Mucosa of gallbladder (tissue), 1 donor: ENCODE results near the gene SLC6A2. TPM values are rescaled to one million over a fixed set of nuclear protein-coding genes. Genes with fewer than 3 reads are reported as not detected.
"Not testable (repeated sequence)": the region's sequence is repeated elsewhere in the genome, so short reads cannot be mapped to it uniquely, and the experiment has no call there.

ENCODE experiments used
- DNase-seq: peaks from one replicate; pipeline ENCODE4 v3.0.0-alpha.2; 2020; ENCODE audit warnings: low spot score
- total RNA-seq: library from RNA; stranded (reverse); gene quantifications from one replicate; pipeline ENCODE4 v1.2.1, GENCODE V29; 2021
- donor health status: DM: no; HTN: no; CAD: no.

The SLC6A2 gene
- total RNA-seq: 0.23 TPM

DNA sequence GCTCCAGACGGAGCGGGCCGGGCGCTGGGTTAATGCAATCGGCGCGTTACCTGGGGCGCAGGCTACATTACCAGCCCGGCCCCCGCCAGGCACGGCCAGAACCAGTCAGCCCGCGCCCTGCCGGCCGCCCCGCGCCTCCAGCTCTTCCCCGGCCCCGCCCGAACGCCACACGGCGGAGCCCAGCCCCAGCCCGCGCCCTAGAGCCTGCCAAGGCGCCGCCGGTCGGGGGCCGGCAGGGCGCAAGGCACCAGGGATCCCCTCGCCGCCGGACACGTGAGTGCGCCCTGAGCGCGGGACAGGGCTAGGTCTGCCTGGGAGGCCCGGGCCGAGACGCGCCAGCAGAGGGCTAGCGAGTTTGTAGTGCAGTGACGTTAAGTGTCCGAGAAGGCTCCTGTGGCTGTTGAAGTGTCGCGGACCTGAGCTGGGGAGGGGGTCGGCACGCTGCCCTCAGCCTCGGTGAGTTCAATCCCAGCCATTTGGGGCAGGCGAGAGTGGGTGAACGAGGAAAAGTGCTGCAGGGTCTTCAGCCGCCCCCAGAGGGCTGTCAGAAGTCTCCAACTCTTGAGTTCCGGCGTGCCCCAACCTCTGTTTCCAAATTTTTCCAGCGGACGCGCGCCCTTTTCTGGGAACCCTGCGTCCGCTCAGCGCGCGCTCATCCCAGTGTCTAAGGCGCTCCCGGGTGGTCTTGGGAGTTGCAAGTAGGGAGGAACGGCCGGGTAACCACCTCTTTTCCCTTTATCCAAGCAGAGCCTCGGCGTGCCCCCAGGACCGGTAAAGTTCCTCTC lies at the start of gene SLC6A2:
SLC6A2 (plus strand) TSS at position 92 of the 785 bp plus-strand sequence. CDS start 707 bp downstream, outside the sequence.
- no peak for DNase-seq

DNA sequence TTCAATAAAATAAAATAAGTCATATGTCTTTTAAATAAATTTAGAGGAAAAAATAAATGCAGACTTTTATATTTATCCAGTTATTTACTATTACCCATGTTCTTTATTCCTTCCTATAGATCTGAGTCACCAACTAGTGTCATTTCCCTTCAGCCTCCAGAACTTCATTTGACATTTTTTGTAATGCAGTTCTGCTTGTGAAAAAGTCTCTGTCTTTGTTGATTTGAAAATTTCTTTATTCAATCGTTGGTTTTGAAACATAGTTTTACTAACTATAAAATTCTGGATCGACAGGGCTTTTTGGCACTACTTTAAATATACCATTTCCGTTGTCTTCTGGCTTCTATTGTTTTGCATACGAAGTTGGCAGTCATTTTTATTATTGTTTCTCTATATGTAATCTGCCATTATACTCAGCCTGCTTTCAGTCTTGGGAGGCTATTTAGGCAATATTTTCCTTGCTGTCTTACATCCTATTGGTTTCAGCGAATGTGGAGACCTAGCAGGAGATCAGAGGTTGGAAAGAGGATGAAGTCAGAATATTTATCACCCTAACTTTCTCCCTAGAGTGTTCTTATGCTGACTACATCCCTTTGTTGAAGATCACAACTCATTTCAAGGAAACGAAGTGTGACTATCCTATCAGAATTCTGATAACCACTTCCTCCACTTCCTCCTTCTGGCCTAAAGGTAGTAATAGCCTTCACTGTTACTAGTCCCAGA lies 42.0 kb upstream of the SLC6A2 start:
- no peak for DNase-seq

DNA sequence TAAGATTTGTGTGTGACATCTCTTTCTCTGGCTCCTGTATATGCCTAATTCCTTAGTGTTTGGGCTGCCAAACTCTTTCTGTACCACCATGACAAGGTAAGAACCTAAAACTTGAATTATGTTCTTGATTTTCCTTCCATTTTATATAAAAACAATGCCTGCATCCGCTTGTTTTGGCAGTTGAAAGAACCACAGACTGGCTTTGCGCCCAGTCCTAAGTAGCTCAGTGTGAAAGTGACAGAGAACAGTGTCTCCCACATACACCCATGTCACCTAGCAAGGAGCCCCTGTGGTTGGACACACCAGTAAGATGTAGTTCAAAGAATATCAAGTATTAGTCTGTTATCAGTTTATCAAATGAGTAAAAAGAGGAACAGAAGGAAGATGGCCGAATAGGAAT lies 40.7 kb upstream of the SLC6A2 start:
- no peak for DNase-seq

DNA sequence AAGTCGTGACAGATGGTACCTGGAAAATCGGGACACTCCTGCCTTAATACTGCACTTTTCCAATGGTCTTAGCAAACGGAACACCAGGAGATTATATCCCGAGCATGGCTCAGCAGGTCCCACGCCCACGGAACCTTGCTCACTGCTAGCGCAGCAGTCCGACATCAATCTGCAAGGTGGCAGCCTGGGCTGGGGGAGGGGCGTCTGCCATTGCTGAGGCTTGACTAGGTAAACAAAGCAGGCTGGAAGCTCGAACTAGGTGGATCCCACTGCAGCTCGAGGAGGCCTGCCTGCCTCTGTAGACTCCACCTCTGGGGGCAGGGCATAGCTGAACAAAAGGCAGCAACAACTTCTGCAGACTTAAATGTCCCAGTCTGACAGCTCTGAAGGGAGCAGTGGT lies 40.1 kb upstream of the SLC6A2 start:
- not testable (repeated sequence) for DNase-seq

DNA sequence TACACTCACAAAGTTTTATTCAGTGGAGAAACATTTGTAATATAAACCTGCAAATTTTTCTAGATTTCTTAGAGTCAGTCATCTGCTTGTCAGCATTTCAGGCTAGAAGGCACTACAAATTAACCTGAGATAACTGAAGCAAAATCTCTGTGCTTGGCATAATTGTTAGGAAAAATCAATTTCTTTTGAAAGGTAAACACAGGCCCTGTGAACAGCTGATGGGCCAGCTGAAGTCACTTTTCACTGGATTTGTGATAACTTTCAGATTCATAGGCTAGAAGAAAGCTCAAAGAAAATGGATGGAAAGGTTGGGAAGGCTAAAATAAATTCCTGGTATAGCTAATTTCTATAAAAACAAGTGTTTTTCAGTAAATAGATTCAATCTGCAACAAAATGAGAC lies 34.0 kb upstream of the SLC6A2 start:
- DNase-seq: no peak

DNA sequence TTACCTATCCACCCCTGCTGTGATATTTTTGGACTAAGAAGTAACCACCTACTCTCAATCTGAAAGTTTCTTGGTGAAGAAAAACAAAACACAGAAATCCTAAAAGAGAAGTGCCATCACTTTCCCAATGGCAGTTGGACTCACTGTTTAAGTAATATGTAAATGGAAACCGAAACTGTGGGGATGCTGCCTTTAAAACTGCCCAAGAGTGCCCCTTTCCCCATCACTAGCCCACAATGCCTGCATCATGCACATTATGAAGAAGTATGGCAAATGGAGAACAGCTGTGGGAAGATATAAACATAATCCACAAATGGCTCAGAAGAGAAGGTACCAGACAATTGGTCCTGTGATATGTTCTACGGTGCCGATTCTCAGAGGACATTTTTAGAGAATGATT lies 33.5 kb upstream of the SLC6A2 start:
- no peak for DNase-seq

DNA sequence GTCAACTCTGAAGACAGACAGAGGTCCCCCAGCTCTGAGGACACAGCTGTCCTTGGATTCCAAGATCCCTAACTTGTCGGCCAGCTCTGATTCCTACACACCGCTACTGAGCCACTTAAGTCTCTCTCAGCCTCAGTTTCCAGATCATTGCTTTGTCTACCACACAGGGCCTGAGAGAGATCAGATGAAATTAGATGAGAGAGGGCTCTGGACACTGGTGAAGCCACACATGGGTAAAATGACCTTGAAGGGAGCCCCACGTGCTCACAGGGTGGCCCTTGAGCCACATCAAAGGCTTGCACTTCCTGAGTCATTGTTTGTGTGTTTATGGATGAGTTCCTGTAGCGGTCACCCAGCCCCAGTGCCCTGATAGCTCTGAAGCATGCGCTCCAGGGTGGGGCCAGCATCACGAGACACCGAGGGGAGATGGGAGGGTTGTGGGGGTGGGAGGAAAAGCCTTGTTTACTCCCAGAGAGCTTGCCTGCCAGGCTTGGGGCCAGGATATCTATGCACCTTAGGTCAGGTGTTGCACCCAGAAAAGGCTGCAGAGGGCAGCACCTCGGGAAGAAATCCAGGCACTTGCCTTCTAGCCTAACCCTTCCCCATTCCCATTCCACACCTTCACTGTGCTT lies 32.7 kb upstream of the SLC6A2 start:
- DNase-seq: no peak

DNA sequence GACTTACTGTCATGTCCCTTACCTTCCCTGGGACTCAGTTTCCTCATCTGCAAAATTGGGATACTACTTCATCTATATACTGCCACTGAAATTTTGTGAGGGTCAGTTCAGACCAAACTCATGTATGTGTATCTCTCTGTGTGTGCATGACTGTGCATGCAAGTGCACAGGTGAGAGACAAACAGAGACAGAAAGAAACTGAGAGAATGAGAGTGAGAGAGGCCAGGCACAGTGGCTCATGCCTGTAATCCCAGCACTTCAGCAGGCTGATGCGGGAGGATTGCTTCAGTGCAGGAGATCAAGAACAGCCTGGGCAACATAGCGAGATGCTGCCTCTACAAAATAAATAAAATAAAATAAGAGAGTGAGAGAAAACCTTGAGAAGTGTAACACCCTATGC lies 32.1 kb upstream of the SLC6A2 start:
- DNase-seq: no peak

DNA sequence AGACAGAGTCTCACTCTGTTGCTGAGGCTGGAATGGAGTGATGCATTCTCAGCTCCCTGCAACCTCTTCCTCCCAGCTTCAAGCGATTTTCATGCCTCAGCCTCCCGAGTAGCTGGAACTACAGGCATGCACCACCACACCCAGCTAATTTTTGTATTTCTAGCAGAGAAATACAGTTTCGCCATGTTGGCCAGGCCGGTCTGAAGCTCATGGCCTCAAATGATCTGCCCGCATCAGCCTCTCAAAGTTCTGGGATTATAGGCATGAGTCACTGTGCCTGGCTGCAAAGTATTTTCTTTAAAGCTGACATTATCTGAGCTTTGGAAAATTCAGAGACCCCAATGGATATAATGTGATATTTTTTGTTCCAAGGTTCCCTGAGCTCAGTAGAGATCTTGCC lies 31.1 kb upstream of the SLC6A2 start:
- DNase-seq: no peak

DNA sequence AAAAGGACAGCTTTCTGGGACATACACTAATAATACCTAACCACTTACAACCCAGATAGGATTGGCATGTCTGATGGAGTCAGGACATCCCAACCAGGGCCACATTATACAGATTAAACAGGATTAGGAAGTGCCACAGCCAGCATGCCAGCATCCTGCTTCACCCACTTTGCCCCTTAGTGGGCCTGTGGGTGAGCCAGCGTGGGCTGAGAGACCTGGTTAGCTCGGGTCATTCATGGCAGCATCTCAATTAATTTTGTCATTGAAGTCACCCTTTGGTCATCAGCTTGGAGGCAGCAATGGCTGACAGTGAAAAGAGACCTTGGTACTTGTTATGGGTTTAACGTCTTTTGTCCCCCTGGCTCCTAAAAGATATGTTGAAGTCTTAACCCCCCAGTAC lies 29.9 kb upstream of the SLC6A2 start:
- no peak for DNase-seq

DNA sequence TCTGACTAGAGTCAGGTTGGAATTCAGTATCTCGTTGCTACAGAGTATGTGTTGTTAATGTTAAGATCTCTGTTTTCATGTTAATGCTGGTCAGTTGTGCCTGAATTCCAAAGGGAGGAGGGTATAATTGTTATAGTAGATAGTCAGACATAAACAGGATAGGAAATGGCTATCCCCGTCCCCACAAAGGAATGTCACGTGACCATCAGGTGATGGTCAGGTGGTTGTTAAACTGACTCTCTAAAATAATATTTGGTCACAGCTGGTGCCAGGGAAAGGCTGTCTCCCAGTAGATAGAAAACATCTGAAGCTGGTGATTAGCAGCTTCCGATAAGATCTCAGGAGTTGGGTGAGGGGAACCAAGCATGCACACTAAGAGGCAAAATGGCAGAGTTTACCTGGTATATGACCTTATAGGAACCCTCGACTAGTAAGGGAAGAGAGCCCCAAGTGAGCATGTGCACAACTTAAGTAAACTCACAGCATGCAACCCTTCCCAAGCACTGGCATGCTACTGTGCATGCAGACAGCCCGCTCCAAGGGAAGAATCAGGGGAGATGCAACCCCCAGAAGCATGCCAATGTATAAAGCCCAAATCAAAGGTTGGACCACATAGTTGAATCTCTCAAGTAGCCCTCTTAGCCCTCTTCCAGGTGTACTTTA lies 27.4 kb upstream of the SLC6A2 start:
- no peak for DNase-seq

DNA sequence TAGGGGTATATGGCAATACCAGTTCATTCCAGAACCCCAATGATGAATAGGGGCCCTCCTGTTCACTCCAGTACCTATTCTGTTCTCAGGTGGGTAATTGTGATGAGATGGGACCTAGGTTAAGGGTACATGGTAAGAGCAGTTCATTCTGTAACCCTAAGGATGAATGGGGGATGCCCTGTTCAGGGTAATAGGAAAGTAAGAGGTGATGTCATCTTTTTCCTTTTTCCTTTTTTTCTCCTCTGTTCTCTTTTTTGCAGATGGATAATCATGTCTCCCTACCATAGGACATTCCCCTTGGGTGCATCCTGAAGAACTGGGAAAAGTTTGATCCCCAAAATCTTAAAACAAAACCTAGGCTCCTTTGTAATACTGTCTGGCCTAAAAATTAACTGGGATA lies 25.0 kb upstream of the SLC6A2 start:
- DNase-seq: no peak

DNA sequence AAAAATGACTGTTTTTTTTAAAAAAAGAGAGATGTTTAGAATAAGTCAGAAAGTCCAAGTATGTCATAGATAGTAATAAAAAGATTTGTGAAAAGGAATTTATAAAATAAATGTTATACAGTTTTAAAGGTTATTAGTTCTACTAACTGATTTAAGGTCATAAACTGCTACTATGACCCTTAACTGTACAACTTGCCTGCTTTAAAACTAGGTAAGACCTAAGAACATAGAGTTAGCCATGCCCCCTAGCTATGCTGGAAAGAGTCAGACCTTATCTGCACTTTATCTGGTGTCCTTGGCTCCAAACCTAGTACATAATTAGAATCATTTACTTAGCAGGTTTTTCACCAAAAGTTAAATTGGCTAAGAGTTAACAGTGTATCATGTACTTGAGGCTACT lies 23.5 kb upstream of the SLC6A2 start:
- DNase-seq: no peak

DNA sequence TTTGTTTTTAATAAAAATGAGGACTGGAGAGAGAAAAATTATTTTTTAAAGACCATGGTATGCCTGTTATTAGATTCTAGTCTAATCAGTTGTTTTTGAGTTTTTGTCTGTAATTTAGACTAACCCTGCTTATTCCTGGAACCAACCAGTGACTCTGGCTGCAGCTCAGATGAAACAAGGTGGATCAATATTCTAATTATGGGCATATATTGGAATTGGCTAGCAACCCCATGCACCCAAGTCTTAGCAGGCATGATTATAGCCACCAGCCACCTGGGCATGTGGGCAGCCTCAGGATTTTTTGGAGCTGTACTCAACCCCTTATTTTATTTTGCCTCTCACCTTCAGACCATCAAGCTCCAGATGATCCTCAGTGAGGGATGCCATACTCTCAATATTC lies 21.6 kb upstream of the SLC6A2 start:
- DNase-seq: no peak

DNA sequence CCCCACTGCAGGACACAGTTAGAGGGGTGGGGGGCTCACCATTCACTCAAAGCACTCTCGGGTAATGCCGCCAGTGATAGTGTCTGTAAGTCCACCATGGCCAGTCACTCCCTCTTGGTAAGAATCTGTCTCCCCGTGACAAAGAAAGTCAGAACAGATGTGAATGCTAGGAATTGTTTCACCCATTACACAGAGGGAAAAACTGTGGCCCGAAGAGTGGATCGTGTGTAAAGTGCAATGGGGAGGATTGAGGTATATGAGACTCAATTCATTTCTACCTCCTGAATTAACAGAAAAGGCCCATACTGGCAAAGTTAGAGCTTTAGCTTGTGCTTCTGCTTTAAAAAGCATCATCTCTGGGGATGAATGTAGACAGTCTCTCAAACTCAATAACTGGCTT lies 17.5 kb upstream of the SLC6A2 start:
- DNase-seq: no peak

DNA sequence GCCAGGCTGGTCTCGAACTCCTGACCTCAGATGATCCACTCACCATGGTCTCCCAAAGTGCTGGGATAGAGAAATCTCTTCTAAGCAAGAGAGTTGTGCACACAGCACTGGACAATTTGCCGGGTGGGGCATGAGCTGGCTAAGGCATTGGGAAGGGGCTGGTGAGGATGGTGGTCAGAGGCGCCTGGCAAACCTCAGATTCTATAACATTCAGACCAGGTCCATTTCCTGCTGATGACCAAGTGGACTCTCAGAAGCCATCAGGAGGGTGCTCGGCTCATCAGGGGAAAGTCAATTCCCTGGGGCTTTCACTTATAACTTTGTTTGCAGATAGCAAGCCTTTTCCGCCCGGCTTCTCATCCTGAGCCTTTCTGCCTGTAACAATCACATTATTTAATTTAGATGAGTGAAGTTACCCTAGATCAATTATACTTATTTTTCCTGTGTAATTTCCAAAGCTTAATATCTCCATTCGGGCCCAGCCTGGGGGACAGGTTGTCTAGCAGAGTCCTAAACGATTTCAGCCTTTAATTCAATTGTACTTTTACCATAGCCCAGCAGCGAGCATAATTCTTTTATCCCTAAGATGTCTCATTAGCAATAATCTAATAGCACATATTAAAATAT lies 15.0 kb upstream of the SLC6A2 start:
- no peak for DNase-seq

DNA sequence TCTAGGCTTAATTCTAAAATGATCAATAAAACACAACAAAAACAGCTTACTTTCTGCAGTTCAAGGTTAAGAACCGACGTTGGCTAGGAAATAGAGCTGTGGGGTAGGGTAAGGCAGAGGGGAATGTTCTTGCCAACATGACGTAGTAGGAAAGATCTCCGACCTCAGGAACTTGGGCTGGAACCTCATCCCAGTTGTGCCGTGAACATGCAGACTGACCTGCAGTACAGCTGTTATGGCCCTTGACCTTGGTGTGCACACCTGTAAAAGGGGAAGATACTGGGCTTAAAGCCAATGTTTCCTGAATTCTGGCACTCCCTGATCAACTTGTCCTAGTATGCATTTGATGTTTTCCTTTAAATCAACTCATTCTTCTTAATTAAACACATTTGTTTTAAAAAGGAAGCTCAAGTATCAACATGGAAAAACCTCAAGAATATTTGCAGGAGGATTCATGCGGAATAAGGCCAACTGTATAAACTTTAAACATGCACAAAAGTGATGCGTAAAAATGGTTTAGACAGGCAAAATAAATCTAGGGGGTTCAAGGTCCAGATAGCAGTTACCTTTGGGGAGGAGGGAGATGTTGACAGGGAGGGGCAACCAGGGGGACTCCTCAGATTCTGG lies 14.2 kb upstream of the SLC6A2 start:
- DNase-seq: no peak

DNA sequence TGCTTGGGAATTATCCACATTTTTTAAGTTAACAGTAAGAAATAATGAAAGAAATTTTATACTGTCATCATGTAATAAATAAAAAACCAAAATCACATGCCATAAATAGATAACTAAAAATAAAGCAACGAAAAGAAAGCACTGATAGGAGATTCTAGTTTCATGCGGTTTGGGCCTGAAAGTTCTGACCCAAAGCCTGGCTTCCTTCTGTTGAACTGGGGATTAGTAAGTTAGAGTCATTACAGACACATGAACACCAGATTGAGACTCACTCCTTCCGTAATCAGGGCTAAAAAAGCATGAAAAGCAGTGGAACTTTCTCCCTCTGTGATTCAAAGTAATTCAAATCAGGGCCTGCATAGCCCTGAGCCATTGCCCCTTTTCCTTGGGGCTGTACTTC lies 13.2 kb upstream of the SLC6A2 start:
- DNase-seq: no peak

DNA sequence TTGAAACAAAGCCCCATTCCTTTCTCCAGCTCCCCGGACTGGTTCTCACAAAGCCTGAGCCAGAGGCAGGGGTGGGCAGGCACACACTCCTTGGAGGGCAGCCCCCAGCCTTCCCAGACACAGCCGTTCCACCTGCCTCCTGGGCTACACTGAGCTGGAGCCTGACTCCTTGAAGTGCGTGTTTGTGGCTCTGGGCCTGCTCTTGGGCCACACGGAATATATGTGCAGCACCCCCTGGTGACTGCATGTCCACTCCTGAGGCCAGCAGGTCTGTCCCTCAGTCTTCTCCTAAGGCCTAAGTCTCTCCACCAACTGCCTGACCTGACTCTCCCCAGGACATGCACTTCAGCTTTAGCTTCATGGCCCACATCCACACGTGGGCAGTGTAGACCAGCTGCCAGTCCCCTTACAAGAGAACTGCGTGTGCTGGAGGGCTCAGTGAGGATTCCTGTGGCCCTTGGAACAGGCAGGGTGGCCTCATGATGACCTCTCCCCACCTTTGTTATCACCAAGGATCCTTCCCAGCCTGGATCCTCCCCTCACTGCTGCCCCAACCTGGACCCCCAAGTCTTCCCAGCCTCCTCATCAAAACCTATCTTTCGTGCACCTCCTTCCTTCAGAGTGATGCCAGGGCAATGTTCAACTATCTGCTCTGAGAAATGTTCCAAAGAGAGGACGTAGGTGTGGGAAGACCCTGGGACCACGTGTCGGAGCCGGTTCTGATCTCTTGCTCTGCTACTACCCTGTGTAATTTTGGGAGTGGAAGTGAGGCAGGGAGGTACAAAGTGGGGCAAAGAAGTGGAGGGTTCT lies 12.4 kb upstream of the SLC6A2 start:
- DNase-seq: no peak

DNA sequence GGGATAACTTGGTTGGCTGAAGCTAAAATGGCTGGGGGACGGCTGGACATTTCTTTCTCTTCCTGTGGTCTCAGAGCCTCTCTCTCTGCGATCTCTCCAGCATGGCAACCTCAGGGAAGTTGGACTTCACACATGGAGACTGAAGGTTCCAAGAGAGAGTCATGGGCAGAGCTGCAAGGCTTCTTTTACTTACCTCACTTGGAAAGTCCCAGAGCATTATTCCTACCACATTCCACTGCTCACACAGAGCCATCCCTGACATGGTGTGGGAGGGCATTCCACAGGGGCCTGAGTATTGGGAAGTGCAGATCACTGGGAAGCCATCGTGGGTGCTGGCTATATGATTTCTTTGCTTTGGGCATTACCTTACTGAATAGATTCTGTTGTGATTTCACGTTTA lies 9.8 kb upstream of the SLC6A2 start:
- no peak for DNase-seq

DNA sequence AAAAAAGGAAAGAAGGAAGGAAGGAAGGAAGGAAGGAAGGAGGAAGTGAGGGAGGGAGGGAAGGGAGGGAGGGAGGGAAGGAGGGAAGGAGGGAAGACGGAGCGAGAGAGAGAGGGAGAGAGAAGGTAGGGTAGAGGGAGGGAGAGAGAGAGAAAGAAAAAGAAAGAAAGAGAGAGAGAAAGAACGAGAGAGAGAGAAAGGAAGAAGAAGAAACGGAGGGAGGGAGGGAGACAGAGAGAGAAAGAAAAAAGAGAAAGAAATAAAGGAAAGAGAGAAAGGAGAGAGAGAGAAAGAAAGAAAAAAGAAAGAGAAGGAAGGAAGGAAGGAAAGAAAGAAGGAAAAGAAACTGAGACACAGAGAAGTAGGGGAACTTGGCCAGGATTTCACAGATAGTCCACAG lies 8.4 kb upstream of the SLC6A2 start:
- DNase-seq: no peak
